HepG2 (cell line): Measurements from ENCODE around the gene MINDY1.

Experiments used
- CTCF ChIP-seq: sonication (generic); formaldehyde crosslinking; IDR thresholded peaks from 2 replicates; pipeline ENCODE4 v1.5.0; 2020; ENCODE audit warnings: mild to moderate bottlenecking, missing genetic modification reagents, moderate library complexity
- EZH2 ChIP-seq: conservative IDR thresholded peaks from 2 replicates; pipeline ENCODE4 v1.6.1; 2012; ENCODE audit warnings: mild to moderate bottlenecking, low read depth, low read length, moderate library complexity
- HMGXB4 ChIP-seq, 2 experiments: sonication (generic) in 1 of 2; formaldehyde crosslinking in 1 of 2; IDR thresholded peaks; 2 replicates each; pipeline versions ENCODE4 v1.4.0 to v1.6.1; 2018 to 2020; ENCODE audit warnings: missing genetic modification reagents in 2 of 2, borderline replicate concordance in 1 of 2, low read depth in 1 of 2, mild to moderate bottlenecking in 1 of 2, missing biosample characterization in 1 of 2
- TOE1 ChIP-seq: sonication (generic); formaldehyde crosslinking; IDR thresholded peaks from 2 replicates; pipeline ENCODE4 v1.4.0; 2020; ENCODE audit warnings: mild to moderate bottlenecking, missing genetic modification reagents

GRCh38 chr1:151011154-151011850 lies 4.6 kb upstream of the MINDY1 start:
- TF ChIP-seq CTCF (CRISPR knock-in tag) (no peak), HMGXB4 (CRISPR knock-in tag; IDR thresholded peaks at IDR 0.05; ENCODE audit: borderline replicate concordance in 1 of 2, low read depth in 1 of 2) (no peak), TOE1 (no peak), EZH2 (no peak)
